SK-N-SH (cell line): ENCODE data around the gene LGALS8.

ENCODE experiments used
- CTCF ChIP-seq: fragments of 200-600 bp; sonication (generic); IDR thresholded peaks from 2 replicates; pipeline ENCODE4 v1.6.1; 2017; ENCODE audit warnings: antibody characterized with exemption, mild to moderate bottlenecking, moderate library complexity
- EP300 ChIP-seq, 2 experiments: IDR thresholded peaks; 2 replicates each; pipeline versions ENCODE4 v1.4.0 to v1.6.1; 2012; ENCODE audit warnings: borderline replicate concordance in 1 of 2, low read depth in 1 of 2, low read length in 1 of 2
- EZH2phosphoT487 ChIP-seq: fragments of 200-600 bp; sonication (generic); IDR thresholded peaks from 2 replicates; pipeline ENCODE4 v1.6.1; 2017; ENCODE audit warnings: low read depth, mixed run types, mild to moderate bottlenecking, antibody characterized with exemption, moderate library complexity, borderline replicate concordance
- FOXM1 ChIP-seq: IDR thresholded peaks from 2 replicates; pipeline ENCODE4 v1.4.0; 2012; ENCODE audit warnings: low read depth, mild to moderate bottlenecking
- GABPA ChIP-seq: IDR thresholded peaks from 2 replicates; pipeline ENCODE4 v1.4.0; 2012; ENCODE audit warnings: low read depth, mild to moderate bottlenecking
- MXI1 ChIP-seq: IDR thresholded peaks from 2 replicates; pipeline ENCODE4 v1.6.1; 2012; ENCODE audit warnings: mild to moderate bottlenecking, low read depth, low read length, improper control_type of control experiment
- POLR2AphosphoS5 ChIP-seq: IDR thresholded peaks from 2 replicates; pipeline ENCODE4 v1.6.1; 2012; ENCODE audit warnings: low read depth, low read length
- RAD21 ChIP-seq: IDR thresholded peaks from 2 replicates; pipeline ENCODE4 v1.6.1; 2012; ENCODE audit warnings: mild to moderate bottlenecking, low read length
- RCOR1 ChIP-seq: fragments of 150-350 bp; IDR thresholded peaks from 2 replicates; pipeline ENCODE4 v1.6.1; 2017; ENCODE audit warnings: antibody characterized with exemption, low read length
- RFX5 ChIP-seq: IDR thresholded peaks from 2 replicates; pipeline ENCODE4 v1.6.1; 2012; ENCODE audit warnings: mild to moderate bottlenecking, improper control_type of control experiment, low read length
- SIN3A ChIP-seq: IDR thresholded peaks from 2 replicates; pipeline ENCODE4 v1.6.1; 2012; ENCODE audit warnings: low read depth, mild to moderate bottlenecking, low read length, moderate library complexity, borderline replicate concordance
- SMC3 ChIP-seq: IDR thresholded peaks from 2 replicates; pipeline ENCODE4 v1.6.1; 2012; ENCODE audit warnings: low read depth, low read length, improper control_type of control experiment
- TAF1 ChIP-seq: IDR thresholded peaks from 2 replicates; pipeline ENCODE4 v1.6.1; 2012; ENCODE audit warnings: low read depth, mild to moderate bottlenecking, low read length, moderate library complexity, borderline replicate concordance
- TF ChIP-seq, protein P1 (sequence below): IDR thresholded peaks from 2 replicates; pipeline ENCODE4 v1.4.0; 2012; ENCODE audit warnings: low read depth, borderline replicate concordance

GRCh38 chr1:236543065-236543669 is 19.4 kb downstream of the LGALS8 start:
- no peak; the same call in 1 of the 2 replicates for TF ChIP-seq CTCF
- no peak for TF ChIP-seq SIN3A
- TF ChIP-seq POLR2AphosphoS5 = no peak
- TF ChIP-seq MXI1 = no peak
- no peak for TF ChIP-seq GABPA
- no peak for TF ChIP-seq EP300 (IDR thresholded peaks at IDR 0.05; ENCODE audit: borderline replicate concordance in 1 of 2, low read depth in 1 of 2, low read length in 1 of 2)
- no peak for TF ChIP-seq TAF1
- TF ChIP-seq, protein P1, sequence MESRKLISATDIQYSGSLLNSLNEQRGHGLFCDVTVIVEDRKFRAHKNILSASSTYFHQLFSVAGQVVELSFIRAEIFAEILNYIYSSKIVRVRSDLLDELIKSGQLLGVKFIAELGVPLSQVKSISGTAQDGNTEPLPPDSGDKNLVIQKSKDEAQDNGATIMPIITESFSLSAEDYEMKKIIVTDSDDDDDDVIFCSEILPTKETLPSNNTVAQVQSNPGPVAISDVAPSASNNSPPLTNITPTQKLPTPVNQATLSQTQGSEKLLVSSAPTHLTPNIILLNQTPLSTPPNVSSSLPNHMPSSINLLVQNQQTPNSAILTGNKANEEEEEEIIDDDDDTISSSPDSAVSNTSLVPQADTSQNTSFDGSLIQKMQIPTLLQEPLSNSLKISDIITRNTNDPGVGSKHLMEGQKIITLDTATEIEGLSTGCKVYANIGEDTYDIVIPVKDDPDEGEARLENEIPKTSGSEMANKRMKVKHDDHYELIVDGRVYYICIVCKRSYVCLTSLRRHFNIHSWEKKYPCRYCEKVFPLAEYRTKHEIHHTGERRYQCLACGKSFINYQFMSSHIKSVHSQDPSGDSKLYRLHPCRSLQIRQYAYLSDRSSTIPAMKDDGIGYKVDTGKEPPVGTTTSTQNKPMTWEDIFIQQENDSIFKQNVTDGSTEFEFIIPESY = no peak
- TF ChIP-seq RAD21 = no peak
- no peak for TF ChIP-seq FOXM1
- no peak for TF ChIP-seq EZH2phosphoT487
- TF ChIP-seq RFX5 = no peak
- no peak for TF ChIP-seq SMC3
- TF ChIP-seq RCOR1 = no peak
